Ovary (tissue), 9 donors: ENCODE data around the gene MIDN. TPM values are rescaled to one million over a fixed set of nuclear protein-coding genes. Genes with fewer than 3 reads are reported as not detected.

Source experiments
- DNase-seq, 5 donors: peaks; one replicate each; pipeline ENCODE4 v3.0.0-alpha.2; 2019 to 2020
- H3K27ac ChIP-seq, 2 donors: fragments of 200-600 bp; one replicate each; pipeline versions ENCODE4 v1.5.1 to v1.8.0; 2019 to 2022
- H3K27me3 ChIP-seq: fragments of 200-600 bp; one replicate; pipeline ENCODE4 v1.8.0; 2022
- H3K36me3 ChIP-seq: fragments of 200-600 bp; sonication (generic); one replicate; pipeline ENCODE4 v1.5.1; 2019
- H3K4me1 ChIP-seq: one replicate; pipeline ENCODE4 v1.8.1; 2013; ENCODE audit warnings: mild to moderate bottlenecking, moderate library complexity; ENCODE audit not compliant: insufficient read depth
- H3K4me3 ChIP-seq: fragments of 200-600 bp; sonication (generic); one replicate; pipeline ENCODE4 v1.5.1; 2017
- H3K9me3 ChIP-seq, 2 donors: fragments of 200-600 bp in 1 of 2; sonication (generic) in 1 of 2; one replicate each; pipeline versions ENCODE4 v1.5.1 to v1.8.1; 2013 to 2019; ENCODE audit warnings: mild to moderate bottlenecking in 1 of 2, moderate library complexity in 1 of 2
- EP300 ChIP-seq: sonication (generic); formaldehyde crosslinking; IDR thresholded peaks from one replicate; pipeline ENCODE4 v1.6.1; 2017; ENCODE audit warnings: antibody characterized with exemption
- POLR2A ChIP-seq: fragments of 450-650 bp; IDR thresholded peaks from one replicate; pipeline ENCODE4 v1.6.1; 2017; ENCODE audit warnings: antibody characterized with exemption, mild to moderate bottlenecking, moderate library complexity
- WGBS, 3 donors: extraction: QIAGEN DNeasy Blood & Tissue Kit in 1 of 3; methylation state at CpG; one replicate each; pipeline versions ENCODE4 v1.1.5 to v1.1.7; 2013 to 2017; 5-methylcytosine and 5-hydroxymethylcytosine counted together
- intact Hi-C, 4 donors: fragments of 100-400 bp; cut with DNase I; formaldehyde crosslinking; loops; one replicate each; pipeline versions ENCODE4 v1.11.0 to v1.15.1; 2022 to 2023
- polyA plus RNA-seq, 2 donors: library from polyadenylated mRNA; stranded (reverse); fragments of 200-250 nt in 1 of 2; fragments of 350-450 nt in 1 of 2; fragmentation: Illumina TruSeq in 1 of 2; extraction: RNeasy Lipid Tissue Mini Kit (QIAGEN cat#74804) in 1 of 2; gene quantifications; one replicate each; pipeline ENCODE4 v1.2.3, GENCODE V29; 2013 to 2014
- total RNA-seq, 7 donors: library from RNA; depleted of rRNA in 2 of 7; stranded (reverse); fragments of >200 nt in 2 of 7; fragmentation: NEBNext Ultra II Directional in 3 of 7; extraction: Animal tissue kit (Norgen Biotek cat#: 25700) in 3 of 7; gene quantifications; one replicate each; pipeline versions ENCODE4 v1.1.0 to v1.2.4, GENCODE V29; 2016 to 2023
- TF ChIP-seq, protein P1 (sequence below), 3 donors: fragments of 450-650 bp in 2 of 3; fragments of 200-600 bp in 1 of 3; IDR thresholded peaks; one replicate each; pipeline versions ENCODE4 v1.5.1 to v1.8.0; 2016 to 2022; ENCODE audit warnings: antibody characterized with exemption in 3 of 3, mild to moderate bottlenecking in 1 of 3
- donor health status: DM: no; HTN: no; CAD: no; lungs with moderate emphysema.
- donor health status: DM: no; HTN: no; CAD: no.
- donor health status: Bipolar disorder and iron deficiency.
- donor health status: DM: yes; HTN: yes; CAD: no.
- donor health status: DM: no; HTN: no; CAD: no.
- donor health status: DM: yes; HTN: yes; CAD: no.

Gene MIDN
- total and polyA plus RNA-seq, 9 donors = 10.1 to 261 (median 105) TPM

DNA sequence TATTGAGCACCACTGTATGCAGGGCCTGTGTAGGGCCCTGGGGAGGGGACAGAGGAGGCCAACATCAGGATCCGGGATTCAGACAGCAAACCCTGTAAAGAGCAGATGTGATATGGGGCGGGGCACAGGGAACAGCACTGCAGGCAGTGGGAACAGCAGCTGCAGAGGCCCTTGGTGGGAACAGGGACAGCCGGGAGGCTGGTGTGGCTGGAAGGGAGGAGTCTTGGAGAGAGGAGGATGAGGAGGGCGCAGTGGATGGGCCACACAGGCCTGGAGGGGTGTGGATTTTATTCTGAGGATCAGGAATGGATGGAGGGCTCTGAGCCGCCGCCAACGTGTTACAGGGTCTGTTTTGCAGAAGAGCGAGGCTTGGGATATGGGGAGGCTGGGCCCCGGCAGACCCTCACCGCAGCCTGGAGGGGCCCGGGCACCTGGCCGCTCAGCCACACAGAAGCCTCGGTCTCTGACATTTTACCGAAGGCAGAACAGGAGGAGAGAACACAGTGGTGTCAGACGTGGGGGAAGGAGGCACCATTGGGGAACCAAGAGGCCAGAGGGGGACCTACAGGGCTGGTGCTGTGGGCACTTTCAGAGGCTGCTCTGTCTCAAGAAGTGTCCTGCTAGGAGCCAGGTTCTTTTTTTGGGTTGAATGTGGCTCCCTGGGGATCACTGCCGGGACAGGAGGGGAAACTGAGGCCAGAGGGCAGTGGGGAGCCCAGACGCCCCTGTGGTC, 44.2 kb downstream of the MIDN start:
- Histone ChIP-seq H3K36me3 (no peaks in the 10 kb centered on the region), H3K9me3 (no peaks in the 10 kb centered on the region), H3K27ac (no peak overlapping the region), H3K27me3 (peaks cover 7% of the 10 kb centered on the region), H3K4me3 (no peak overlapping the region), H3K4me1 (no peaks in the 10 kb centered on the region)
- TF ChIP-seq, protein P1, sequence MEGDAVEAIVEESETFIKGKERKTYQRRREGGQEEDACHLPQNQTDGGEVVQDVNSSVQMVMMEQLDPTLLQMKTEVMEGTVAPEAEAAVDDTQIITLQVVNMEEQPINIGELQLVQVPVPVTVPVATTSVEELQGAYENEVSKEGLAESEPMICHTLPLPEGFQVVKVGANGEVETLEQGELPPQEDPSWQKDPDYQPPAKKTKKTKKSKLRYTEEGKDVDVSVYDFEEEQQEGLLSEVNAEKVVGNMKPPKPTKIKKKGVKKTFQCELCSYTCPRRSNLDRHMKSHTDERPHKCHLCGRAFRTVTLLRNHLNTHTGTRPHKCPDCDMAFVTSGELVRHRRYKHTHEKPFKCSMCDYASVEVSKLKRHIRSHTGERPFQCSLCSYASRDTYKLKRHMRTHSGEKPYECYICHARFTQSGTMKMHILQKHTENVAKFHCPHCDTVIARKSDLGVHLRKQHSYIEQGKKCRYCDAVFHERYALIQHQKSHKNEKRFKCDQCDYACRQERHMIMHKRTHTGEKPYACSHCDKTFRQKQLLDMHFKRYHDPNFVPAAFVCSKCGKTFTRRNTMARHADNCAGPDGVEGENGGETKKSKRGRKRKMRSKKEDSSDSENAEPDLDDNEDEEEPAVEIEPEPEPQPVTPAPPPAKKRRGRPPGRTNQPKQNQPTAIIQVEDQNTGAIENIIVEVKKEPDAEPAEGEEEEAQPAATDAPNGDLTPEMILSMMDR (IDR thresholded peaks at IDR 0.05) = no peak
- TF ChIP-seq EP300 (no peak), POLR2A (no peak)
- no peak for DNase-seq
- 81 to 86% (median 85%) methylated on average over 17 of the region's 17 CpGs for WGBS, 3 donors
- intact Hi-C loops = no loop called here

DNA sequence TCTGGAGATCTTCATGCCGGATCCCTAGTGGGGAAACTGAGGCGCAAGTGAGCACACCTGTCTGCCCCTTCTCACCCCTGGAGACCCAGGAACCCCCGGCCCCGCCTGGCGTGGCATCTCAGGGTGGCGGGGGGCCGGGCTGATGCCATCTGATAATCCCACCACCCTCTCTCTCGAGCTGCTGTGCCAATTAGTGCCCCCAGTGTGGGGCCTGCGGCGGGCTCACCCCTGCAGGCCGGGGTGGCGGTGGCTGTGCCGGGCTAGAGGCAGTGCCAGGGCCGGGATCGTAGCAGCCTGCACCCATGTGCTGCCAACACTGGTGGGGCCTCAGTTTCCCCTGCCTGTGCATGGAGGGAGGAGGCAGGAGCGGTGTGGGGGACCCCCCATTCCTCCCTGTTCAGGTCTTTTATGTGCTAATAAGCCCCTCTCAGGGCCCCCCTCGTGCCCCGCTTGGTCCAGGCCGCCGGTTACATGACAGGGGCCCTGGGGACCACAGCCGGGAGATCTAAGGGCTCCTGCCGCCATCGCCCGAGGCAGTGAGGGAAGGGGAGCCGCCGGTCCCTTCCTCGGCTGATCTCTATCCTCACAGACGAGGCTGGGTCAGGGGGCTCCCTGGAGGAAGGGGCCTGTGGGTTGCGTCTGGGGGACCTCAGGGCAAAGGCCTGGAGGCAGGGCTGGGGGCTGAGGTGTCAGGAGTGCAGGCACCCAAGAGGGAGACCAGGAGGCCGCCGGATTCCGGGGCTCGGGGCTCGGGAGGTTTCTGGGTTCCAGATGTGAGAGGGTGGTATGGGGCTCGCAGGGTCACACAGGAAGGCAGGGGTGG, 45.6 kb downstream of the MIDN start:
- WGBS, 3 donors = 75 to 83% (median 80%) methylated on average over 35 of the region's 35 CpGs
- intact Hi-C loops = no loop called here
- peaks cover 7% of the 10 kb centered on the region for H3K27me3 ChIP-seq
- H3K4me1 ChIP-seq = no peaks in the 10 kb centered on the region
- TF ChIP-seq, protein P1 (IDR thresholded peaks at IDR 0.05) = no peak
- TF ChIP-seq EP300 (no peak), POLR2A (no peak)
- H3K9me3 ChIP-seq = no peaks in the 10 kb centered on the region
- DNase-seq = no peak
- no peaks in the 10 kb centered on the region for H3K36me3 ChIP-seq
- H3K27ac ChIP-seq = no peak overlapping the region
- no peak overlapping the region for H3K4me3 ChIP-seq

DNA sequence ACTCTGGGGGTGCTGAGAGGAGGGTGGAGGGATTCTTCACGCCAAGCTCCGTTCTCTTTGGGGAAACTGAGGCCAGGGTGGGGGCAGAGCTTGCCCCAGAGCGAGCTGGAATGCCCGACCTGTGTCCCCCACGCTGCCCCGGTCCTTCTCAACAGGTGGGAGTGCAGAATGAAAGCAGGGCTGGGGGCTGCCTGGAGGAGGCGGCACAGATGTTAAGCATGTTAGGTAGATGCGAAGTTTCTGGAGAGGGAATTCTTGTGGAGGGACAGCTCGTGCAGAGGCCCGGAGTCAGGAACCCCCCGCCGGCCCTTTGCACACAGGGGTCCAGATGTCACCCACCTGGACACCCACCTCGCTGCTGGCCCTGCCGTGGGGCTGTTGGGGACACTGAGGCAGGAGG, 46.3 kb downstream of the MIDN start:
- WGBS, 3 donors = 66 to 74% (median 67%) methylated on average over 14 of the region's 14 CpGs
- TF ChIP-seq, protein P1 (IDR thresholded peaks at IDR 0.05) = no peak
- TF ChIP-seq EP300 (no peak), POLR2A (no peak)
- Histone ChIP-seq H3K9me3 (no peaks in the 10 kb centered on the region), H3K4me3 (no peak overlapping the region), H3K4me1 (no peaks in the 10 kb centered on the region), H3K36me3 (no peaks in the 10 kb centered on the region), H3K27me3 (peaks cover 7% of the 10 kb centered on the region), H3K27ac (no peak overlapping the region)
- intact Hi-C loops = no loop called here
- DNase-seq = no peak

DNA sequence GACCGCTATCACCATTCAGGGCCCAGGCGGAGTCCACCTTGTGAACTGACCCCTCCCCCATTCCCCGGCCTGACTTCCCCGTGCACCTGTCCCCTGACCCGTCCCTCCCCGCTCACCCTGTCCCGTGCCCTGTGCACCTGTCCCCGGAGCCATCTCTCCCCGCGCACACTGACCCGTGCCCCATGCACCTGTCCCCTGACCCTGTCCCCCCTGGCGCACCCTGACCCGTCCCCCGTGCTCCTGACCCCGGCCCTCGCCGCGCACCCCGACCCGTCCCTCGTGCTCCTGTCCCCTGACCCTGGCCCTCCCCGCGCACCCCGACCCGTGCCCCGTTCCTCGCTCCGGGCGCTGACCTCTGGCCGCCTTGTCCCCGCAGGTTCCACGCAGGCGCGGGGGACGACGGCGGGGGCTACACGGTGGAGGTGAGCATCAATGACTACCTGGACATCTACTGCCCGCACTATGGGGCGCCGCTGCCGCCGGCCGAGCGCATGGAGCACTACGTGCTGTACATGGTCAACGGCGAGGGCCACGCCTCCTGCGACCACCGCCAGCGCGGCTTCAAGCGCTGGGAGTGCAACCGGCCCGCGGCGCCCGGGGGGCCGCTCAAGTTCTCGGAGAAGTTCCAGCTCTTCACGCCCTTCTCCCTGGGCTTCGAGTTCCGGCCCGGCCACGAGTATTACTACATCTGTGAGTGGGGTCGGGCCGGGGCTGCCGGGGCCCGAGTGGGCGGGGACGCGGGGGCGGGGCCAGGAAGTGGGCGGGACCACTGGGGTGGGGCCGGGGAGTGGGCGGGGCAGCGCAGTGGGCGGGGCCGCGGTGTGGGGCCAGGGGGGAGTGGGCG, 47.0 kb downstream of the MIDN start:
- TF ChIP-seq, protein P1 (IDR thresholded peaks at IDR 0.05) = no peak
- TF ChIP-seq EP300 = no peak
- TF ChIP-seq POLR2A = no peak
- H3K4me1 ChIP-seq = no peaks in the 10 kb centered on the region
- WGBS, 3 donors = 4 to 14% (median 6%) methylated on average over 64 to 82 of the region's 82 CpGs
- DNase-seq = no peak
- no peak overlapping the region for H3K4me3 ChIP-seq
- H3K36me3 ChIP-seq = no peaks in the 10 kb centered on the region
- H3K27ac ChIP-seq = no peak overlapping the region
- H3K9me3 ChIP-seq = no peaks in the 10 kb centered on the region
- intact Hi-C loops = no loop called here
- H3K27me3 ChIP-seq = peaks cover 7% of the 10 kb centered on the region
